Measurements from ENCODE around the gene FRA10AC1. TPM values are rescaled to one million over a fixed set of nuclear protein-coding genes. Genes with fewer than 3 reads are reported as not detected.

Gene FRA10AC1
- total and polyA plus RNA-seq, 2 of the 13 experiments (the other 11 are each of a cell fraction or from before 2014, with no cell fraction given) = 5.3 to 7.4 TPM

DNA sequence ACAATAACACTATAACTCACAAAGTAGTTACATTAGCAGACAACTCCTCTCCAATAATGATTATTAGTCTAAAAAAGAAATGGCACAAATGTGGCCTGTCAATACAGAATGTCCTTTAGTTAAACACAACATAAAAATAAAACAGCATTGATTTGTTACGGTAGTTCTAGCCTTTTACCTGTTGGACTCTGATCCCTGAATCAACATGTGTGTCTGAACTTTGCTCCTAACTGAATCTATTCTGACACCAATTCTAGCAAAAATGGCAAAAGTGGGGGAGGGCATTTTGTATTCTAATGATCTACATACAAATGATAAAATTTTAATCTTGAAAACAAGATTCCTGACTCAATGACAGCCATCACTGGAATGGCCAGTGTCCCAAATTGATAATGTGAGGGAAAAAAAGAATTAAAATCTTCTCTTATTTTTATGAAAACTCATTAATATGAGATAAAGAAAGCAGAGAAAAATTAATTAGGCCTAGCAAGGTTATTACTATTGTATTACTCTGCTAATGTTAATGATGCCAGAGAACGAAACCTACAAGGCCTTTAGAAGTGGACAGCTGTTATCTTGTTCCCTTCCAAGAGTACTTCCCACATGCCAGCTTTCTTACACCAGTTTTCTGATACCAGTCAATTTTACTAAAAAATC, 30.2 kb downstream of the FRA10AC1 start (continued):
- peak; percentile 96; the same call in 1 of the 2 replicates for TF ChIP-seq HOMEZ (CRISPR knock-in tag; IDR thresholded peaks at IDR 0.05; ENCODE audit: low read depth)
- peak; percentile 91 for TF ChIP-seq HNF4G (IDR thresholded peaks at IDR 0.05; ENCODE audit: borderline replicate concordance, low read depth, low read length)
- TF ChIP-seq HNF4G (CRISPR knock-in tag; IDR thresholded peaks at IDR 0.05; ENCODE audit: borderline replicate concordance, low read depth) = 0 out of 2 replicates have a peak, but pooled peaks have one; percentile 37
- no peak for TF ChIP-seq ZNF501 (CRISPR knock-in tag; IDR thresholded peaks at IDR 0.05)
- TF ChIP-seq PRDM15 (CRISPR knock-in tag; IDR thresholded peaks at IDR 0.05) = no peak
- TF ChIP-seq FOXP1 (IDR thresholded peaks at IDR 0.05) = no peak; the same call in 1 of the 2 replicates
- peak; percentile 90 for TF ChIP-seq FOXP1 (CRISPR knock-in tag; IDR thresholded peaks at IDR 0.05)
- no peak; the same call in 1 of the 2 replicates for TF ChIP-seq ZKSCAN8 (CRISPR knock-in tag; IDR thresholded peaks at IDR 0.05; ENCODE audit: borderline replicate concordance)
- TF ChIP-seq, protein P1, sequence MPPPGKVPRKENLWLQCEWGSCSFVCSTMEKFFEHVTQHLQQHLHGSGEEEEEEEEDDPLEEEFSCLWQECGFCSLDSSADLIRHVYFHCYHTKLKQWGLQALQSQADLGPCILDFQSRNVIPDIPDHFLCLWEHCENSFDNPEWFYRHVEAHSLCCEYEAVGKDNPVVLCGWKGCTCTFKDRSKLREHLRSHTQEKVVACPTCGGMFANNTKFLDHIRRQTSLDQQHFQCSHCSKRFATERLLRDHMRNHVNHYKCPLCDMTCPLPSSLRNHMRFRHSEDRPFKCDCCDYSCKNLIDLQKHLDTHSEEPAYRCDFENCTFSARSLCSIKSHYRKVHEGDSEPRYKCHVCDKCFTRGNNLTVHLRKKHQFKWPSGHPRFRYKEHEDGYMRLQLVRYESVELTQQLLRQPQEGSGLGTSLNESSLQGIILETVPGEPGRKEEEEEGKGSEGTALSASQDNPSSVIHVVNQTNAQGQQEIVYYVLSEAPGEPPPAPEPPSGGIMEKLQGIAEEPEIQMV (CRISPR knock-in tag; IDR thresholded peaks at IDR 0.05; ENCODE audit: low read depth) = no peak
- TF ChIP-seq WIZ (CRISPR knock-in tag; IDR thresholded peaks at IDR 0.05) = no peak
- no peak for TF ChIP-seq STAT5B (CRISPR knock-in tag; IDR thresholded peaks at IDR 0.05)
- TF ChIP-seq CHD4 (IDR thresholded peaks at IDR 0.05; ENCODE audit: borderline replicate concordance, low read length) = no peak
- TF ChIP-seq, protein P2, sequence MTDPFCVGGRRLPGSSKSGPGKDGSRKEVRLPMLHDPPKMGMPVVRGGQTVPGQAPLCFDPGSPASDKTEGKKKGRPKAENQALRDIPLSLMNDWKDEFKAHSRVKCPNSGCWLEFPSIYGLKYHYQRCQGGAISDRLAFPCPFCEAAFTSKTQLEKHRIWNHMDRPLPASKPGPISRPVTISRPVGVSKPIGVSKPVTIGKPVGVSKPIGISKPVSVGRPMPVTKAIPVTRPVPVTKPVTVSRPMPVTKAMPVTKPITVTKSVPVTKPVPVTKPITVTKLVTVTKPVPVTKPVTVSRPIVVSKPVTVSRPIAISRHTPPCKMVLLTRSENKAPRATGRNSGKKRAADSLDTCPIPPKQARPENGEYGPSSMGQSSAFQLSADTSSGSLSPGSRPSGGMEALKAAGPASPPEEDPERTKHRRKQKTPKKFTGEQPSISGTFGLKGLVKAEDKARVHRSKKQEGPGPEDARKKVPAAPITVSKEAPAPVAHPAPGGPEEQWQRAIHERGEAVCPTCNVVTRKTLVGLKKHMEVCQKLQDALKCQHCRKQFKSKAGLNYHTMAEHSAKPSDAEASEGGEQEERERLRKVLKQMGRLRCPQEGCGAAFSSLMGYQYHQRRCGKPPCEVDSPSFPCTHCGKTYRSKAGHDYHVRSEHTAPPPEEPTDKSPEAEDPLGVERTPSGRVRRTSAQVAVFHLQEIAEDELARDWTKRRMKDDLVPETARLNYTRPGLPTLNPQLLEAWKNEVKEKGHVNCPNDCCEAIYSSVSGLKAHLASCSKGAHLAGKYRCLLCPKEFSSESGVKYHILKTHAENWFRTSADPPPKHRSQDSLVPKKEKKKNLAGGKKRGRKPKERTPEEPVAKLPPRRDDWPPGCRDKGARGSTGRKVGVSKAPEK (CRISPR knock-in tag; IDR thresholded peaks at IDR 0.05; ENCODE audit: borderline replicate concordance) = no peak
- TF ChIP-seq, protein P3, sequence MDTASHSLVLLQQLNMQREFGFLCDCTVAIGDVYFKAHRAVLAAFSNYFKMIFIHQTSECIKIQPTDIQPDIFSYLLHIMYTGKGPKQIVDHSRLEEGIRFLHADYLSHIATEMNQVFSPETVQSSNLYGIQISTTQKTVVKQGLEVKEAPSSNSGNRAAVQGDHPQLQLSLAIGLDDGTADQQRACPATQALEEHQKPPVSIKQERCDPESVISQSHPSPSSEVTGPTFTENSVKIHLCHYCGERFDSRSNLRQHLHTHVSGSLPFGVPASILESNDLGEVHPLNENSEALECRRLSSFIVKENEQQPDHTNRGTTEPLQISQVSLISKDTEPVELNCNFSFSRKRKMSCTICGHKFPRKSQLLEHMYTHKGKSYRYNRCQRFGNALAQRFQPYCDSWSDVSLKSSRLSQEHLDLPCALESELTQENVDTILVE (CRISPR knock-in tag; IDR thresholded peaks at IDR 0.05) = no peak
- TF ChIP-seq ZNF367 (CRISPR knock-in tag; IDR thresholded peaks at IDR 0.05; ENCODE audit: borderline replicate concordance) = no peak
- TF ChIP-seq ZNF709 (CRISPR knock-in tag; IDR thresholded peaks at IDR 0.05) = no peak
- TF ChIP-seq ARID3A (IDR thresholded peaks at IDR 0.05; ENCODE audit: low read depth, low read length) = peak; percentile 75

Measured in HepG2 (cell line).